ENCODE results near the gene CFAP99. TPM values are rescaled to one million over a fixed set of nuclear protein-coding genes. Genes with fewer than 3 reads are reported as not detected.

Gene CFAP99
- total and polyA plus RNA-seq, 9 of the 15 experiments (the other 6 are each of a cell fraction or from before 2014, with no cell fraction given) = 0.07 to 0.18 (median 0.09) TPM; not detected in 6

DNA sequence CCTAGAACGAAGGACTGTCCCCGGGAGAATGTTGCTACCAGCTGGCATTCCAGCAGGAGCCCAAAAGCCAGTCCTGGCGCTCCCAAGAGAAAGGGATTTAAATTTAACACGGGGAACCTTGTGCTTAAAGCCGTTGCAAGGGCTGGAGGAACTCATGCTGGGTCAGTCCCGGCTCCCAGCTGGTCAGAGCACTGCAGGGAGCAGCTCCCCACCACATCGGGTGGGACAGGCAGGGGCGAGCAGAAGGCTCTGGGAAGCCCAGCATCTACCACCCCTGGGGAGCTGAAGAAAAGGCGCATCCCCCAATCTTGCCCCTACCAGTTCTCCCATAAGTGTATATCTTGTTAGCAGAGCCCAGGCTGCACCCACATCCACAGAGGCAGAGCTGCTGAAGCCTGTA, 15.7 kb downstream of the CFAP99 start (continued):
- TF ChIP-seq, protein P1, sequence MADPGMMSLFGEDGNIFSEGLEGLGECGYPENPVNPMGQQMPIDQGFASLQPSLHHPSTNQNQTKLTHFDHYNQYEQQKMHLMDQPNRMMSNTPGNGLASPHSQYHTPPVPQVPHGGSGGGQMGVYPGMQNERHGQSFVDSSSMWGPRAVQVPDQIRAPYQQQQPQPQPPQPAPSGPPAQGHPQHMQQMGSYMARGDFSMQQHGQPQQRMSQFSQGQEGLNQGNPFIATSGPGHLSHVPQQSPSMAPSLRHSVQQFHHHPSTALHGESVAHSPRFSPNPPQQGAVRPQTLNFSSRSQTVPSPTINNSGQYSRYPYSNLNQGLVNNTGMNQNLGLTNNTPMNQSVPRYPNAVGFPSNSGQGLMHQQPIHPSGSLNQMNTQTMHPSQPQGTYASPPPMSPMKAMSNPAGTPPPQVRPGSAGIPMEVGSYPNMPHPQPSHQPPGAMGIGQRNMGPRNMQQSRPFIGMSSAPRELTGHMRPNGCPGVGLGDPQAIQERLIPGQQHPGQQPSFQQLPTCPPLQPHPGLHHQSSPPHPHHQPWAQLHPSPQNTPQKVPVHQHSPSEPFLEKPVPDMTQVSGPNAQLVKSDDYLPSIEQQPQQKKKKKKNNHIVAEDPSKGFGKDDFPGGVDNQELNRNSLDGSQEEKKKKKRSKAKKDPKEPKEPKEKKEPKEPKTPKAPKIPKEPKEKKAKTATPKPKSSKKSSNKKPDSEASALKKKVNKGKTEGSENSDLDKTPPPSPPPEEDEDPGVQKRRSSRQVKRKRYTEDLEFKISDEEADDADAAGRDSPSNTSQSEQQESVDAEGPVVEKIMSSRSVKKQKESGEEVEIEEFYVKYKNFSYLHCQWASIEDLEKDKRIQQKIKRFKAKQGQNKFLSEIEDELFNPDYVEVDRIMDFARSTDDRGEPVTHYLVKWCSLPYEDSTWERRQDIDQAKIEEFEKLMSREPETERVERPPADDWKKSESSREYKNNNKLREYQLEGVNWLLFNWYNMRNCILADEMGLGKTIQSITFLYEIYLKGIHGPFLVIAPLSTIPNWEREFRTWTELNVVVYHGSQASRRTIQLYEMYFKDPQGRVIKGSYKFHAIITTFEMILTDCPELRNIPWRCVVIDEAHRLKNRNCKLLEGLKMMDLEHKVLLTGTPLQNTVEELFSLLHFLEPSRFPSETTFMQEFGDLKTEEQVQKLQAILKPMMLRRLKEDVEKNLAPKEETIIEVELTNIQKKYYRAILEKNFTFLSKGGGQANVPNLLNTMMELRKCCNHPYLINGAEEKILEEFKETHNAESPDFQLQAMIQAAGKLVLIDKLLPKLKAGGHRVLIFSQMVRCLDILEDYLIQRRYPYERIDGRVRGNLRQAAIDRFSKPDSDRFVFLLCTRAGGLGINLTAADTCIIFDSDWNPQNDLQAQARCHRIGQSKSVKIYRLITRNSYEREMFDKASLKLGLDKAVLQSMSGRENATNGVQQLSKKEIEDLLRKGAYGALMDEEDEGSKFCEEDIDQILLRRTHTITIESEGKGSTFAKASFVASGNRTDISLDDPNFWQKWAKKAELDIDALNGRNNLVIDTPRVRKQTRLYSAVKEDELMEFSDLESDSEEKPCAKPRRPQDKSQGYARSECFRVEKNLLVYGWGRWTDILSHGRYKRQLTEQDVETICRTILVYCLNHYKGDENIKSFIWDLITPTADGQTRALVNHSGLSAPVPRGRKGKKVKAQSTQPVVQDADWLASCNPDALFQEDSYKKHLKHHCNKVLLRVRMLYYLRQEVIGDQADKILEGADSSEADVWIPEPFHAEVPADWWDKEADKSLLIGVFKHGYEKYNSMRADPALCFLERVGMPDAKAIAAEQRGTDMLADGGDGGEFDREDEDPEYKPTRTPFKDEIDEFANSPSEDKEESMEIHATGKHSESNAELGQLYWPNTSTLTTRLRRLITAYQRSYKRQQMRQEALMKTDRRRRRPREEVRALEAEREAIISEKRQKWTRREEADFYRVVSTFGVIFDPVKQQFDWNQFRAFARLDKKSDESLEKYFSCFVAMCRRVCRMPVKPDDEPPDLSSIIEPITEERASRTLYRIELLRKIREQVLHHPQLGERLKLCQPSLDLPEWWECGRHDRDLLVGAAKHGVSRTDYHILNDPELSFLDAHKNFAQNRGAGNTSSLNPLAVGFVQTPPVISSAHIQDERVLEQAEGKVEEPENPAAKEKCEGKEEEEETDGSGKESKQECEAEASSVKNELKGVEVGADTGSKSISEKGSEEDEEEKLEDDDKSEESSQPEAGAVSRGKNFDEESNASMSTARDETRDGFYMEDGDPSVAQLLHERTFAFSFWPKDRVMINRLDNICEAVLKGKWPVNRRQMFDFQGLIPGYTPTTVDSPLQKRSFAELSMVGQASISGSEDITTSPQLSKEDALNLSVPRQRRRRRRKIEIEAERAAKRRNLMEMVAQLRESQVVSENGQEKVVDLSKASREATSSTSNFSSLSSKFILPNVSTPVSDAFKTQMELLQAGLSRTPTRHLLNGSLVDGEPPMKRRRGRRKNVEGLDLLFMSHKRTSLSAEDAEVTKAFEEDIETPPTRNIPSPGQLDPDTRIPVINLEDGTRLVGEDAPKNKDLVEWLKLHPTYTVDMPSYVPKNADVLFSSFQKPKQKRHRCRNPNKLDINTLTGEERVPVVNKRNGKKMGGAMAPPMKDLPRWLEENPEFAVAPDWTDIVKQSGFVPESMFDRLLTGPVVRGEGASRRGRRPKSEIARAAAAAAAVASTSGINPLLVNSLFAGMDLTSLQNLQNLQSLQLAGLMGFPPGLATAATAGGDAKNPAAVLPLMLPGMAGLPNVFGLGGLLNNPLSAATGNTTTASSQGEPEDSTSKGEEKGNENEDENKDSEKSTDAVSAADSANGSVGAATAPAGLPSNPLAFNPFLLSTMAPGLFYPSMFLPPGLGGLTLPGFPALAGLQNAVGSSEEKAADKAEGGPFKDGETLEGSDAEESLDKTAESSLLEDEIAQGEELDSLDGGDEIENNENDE (IDR thresholded peaks at IDR 0.05; ENCODE audit: low read depth, low read length) = no peak
- TF ChIP-seq ZKSCAN8 (CRISPR knock-in tag; IDR thresholded peaks at IDR 0.05) = no peak

Data from K562 (cell line).